Pancreas (tissue), 10 donors: ENCODE measurements around the gene TRAF7. TPM values are rescaled to one million over a fixed set of nuclear protein-coding genes. Genes with fewer than 3 reads are reported as not detected.
A peak's percentile ranks its signal among the peaks of the same experiment; 100 is the strongest.

Experiments
- ATAC-seq, 4 donors: fragments of 200-7000 bp; cut with Tn5 transposase; one replicate each; pipeline versions ENCODE4 v1.8.0 to v1.9.1; 2020; ENCODE audit warnings: mild to moderate bottlenecking in 4 of 4, moderate library complexity in 4 of 4
- DNase-seq, 6 donors: peaks; one replicate each; pipeline ENCODE4 v3.0.0-alpha.2; 2020
- FAIRE-seq: peaks from 2 replicates; lab custom pipeline; 2012; peaks lifted over from hg19 to GRCh38; lab: Jason Lieb, UNC
- H3K27ac ChIP-seq, 4 donors: fragments of 200-600 bp; sonication (generic); 1 replicate in 3 of 4; 2 replicates in 1 of 4; pipeline versions ENCODE4 v1.5.0 to v1.8.0; 2020
- H3K27me3 ChIP-seq, 4 donors: fragments of 200-600 bp; one replicate each; pipeline ENCODE4 v1.8.0; 2021
- H3K36me3 ChIP-seq, 3 donors: fragments of 200-600 bp; sonication (generic) in 1 of 3; one replicate each; pipeline versions ENCODE4 v1.5.0 to v1.8.0; 2020 to 2021
- H3K4me1 ChIP-seq, 3 donors: fragments of 200-600 bp; one replicate each; pipeline ENCODE4 v1.8.0; 2021
- H3K4me3 ChIP-seq, 4 donors: fragments of 200-600 bp; sonication (generic) in 2 of 4; one replicate each; pipeline versions ENCODE4 v1.5.0 to v1.8.0; 2020 to 2021
- H3K9me3 ChIP-seq, 4 donors: fragments of 200-600 bp; one replicate each; pipeline ENCODE4 v1.8.0; 2021
- WGBS, 2 donors: extraction: QIAGEN DNeasy Blood & Tissue Kit; methylation state at CpG; one replicate each; pipeline ENCODE4 v1.1.7; 2013; 5-methylcytosine and 5-hydroxymethylcytosine counted together
- intact Hi-C, 3 donors: fragments of 100-400 bp; cut with DNase I; formaldehyde crosslinking; loops; one replicate each; pipeline versions ENCODE4 v1.11.1 to v1.14.2; 2022
- polyA plus RNA-seq, 2 donors: library from polyadenylated mRNA; stranded (reverse); fragments of 200-250 nt; gene quantifications; one replicate each; pipeline ENCODE4 v1.2.3, GENCODE V29; 2013
- total RNA-seq, 6 donors: library from RNA; stranded (reverse); fragmentation: NEBNext Ultra II Directional in 4 of 6; extraction: Animal tissue kit (Norgen Biotek cat#: 25700) in 4 of 6; gene quantifications; one replicate each; pipeline versions ENCODE4 v1.2.1 to v1.2.4, GENCODE V29; 2021 to 2023
- TF ChIP-seq, protein P1 (sequence below), 4 donors: fragments of 200-600 bp; sonication (generic) in 3 of 4; IDR thresholded peaks; one replicate each; pipeline versions ENCODE4 v1.5.0 to v1.8.0; 2021; ENCODE audit warnings: antibody characterized with exemption in 4 of 4
- donor health status: healthy with polysubstance abuse.
- donor health status: DM: no; HTN: no; CAD: no; lungs with moderate emphysema.
- donor health status: DM: no; HTN: no; CAD: no.
- donor health status: control.
- donor health status: control.
- donor health status: Bipolar disorder and iron deficiency.
- donor health status: DM: yes; HTN: yes; CAD: no.
- donor health status: DM: no; HTN: no; CAD: no.
- donor health status: DM: no; HTN: no; CAD: no.
- donor health status: DM: yes; HTN: yes; CAD: no.

The TRAF7 gene
- total and polyA plus RNA-seq, 8 donors = 24.5 to 45.1 (median 34.5) TPM

DNA sequence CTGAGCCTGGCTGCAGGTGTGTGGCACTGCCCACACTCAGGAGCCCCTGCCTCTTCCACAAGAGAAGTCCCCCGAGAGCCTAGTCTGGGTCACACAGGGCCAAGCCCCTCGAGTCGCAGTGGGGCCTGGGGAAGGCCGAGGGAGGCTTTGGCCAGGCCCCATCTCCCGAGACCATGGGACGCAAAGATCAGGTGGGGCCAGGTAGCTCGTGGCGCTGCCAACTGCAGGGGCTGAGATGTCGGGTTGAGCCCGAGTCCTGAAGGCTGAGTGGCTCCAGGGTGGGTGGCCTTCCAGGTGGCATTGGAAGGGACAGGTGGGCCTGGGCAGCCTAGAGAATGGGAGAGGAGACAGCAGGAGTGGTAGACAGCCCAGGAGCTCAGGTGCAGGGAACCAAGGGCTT lies 6.3 kb downstream of the TRAF7 start:
- no peaks in the 10 kb centered on the region for H3K27me3 ChIP-seq
- H3K27ac ChIP-seq = no peak overlapping the region
- 92 to 98% methylated on average over 10 of the region's 10 CpGs for WGBS, 2 donors
- H3K4me3 ChIP-seq = no peak overlapping the region
- H3K4me1 ChIP-seq = peaks cover 7 to 14% (median 11%) of the 10 kb centered on the region in 3 donors
- no peaks in the 10 kb centered on the region for H3K9me3 ChIP-seq
- FAIRE-seq (no peak), ATAC-seq (no peak), DNase-seq (no peak)
- intact Hi-C loops = loop anchor here in 1 of 3 donors (2.0 kb wide), 1 partner anchor 15 kb away; no protein-coding TSS in a partner anchor
- no peaks in the 10 kb centered on the region for H3K36me3 ChIP-seq
- TF ChIP-seq, protein P1, sequence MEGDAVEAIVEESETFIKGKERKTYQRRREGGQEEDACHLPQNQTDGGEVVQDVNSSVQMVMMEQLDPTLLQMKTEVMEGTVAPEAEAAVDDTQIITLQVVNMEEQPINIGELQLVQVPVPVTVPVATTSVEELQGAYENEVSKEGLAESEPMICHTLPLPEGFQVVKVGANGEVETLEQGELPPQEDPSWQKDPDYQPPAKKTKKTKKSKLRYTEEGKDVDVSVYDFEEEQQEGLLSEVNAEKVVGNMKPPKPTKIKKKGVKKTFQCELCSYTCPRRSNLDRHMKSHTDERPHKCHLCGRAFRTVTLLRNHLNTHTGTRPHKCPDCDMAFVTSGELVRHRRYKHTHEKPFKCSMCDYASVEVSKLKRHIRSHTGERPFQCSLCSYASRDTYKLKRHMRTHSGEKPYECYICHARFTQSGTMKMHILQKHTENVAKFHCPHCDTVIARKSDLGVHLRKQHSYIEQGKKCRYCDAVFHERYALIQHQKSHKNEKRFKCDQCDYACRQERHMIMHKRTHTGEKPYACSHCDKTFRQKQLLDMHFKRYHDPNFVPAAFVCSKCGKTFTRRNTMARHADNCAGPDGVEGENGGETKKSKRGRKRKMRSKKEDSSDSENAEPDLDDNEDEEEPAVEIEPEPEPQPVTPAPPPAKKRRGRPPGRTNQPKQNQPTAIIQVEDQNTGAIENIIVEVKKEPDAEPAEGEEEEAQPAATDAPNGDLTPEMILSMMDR (IDR thresholded peaks at IDR 0.05) = no peak

GRCh38 chr16:2162676-2163118 lies 7.1 kb downstream of the TRAF7 start:
- no peak overlapping the region for H3K27ac ChIP-seq
- no peak for ATAC-seq
- no peaks in the 10 kb centered on the region for H3K27me3 ChIP-seq
- TF ChIP-seq, protein P1 (IDR thresholded peaks at IDR 0.05) = no peak
- H3K36me3 ChIP-seq = peaks cover 0 to 2% (median 0%) of the 10 kb centered on the region in 3 donors
- H3K4me1 ChIP-seq = peaks cover 0 to 6% (median 3%) of the 10 kb centered on the region in 3 donors
- no peaks in the 10 kb centered on the region for H3K9me3 ChIP-seq
- H3K4me3 ChIP-seq = no peak overlapping the region
- DNase-seq = no peak
- no peak for FAIRE-seq
- 91 to 93% methylated on average over 13 of the region's 13 CpGs for WGBS, 2 donors
- intact Hi-C loops = no loop called here

DNA sequence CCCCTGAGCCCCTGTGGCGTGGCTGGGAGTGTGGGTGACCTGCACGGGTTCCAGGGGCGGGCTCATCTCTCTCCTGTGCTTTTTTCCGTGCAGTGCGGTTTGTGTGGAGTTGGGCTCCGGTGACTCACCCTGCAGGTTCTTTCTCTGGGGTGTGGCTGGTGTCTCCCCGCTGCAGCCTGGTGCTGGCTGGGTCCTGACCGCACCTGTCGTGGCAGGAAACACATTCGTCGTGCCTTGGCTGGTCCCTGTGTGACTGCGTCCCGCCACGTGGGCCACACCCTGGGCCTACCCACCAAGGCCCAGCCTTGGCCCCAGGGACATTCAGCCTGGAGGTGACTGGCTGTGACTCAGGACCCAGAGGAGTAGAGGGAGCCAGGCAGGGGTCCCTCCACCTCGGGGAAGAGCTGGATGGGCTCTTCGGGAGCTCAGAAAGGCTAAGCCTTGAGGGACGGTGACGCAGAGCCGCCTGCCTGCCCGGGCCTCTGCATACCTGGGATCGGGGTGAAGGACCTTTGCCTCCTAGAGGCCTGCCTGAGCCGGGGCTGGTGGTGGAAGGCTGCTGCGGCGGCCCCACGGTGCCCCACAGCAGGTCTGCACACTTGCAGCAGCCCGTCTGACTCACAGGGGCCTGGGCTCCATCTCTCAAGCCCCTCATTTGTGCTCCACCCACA lies 7.8 kb downstream of the TRAF7 start:
- Histone ChIP-seq H3K36me3 (peaks cover 0 to 3% (median 0%) of the 10 kb centered on the region in 3 donors), H3K27me3 (no peaks in the 10 kb centered on the region), H3K9me3 (no peaks in the 10 kb centered on the region), H3K27ac (no peak overlapping the region), H3K4me1 (no peaks in the 10 kb centered on the region), H3K4me3 (no peak overlapping the region)
- no peak for FAIRE-seq
- peak in 2 of 4 donors; percentile 17 to 38 for ATAC-seq
- intact Hi-C loops = no loop called here
- DNase-seq = no peak
- WGBS, 2 donors = 92 to 96% methylated on average over 26 of the region's 26 CpGs
- TF ChIP-seq, protein P1 (IDR thresholded peaks at IDR 0.05) = no peak

DNA sequence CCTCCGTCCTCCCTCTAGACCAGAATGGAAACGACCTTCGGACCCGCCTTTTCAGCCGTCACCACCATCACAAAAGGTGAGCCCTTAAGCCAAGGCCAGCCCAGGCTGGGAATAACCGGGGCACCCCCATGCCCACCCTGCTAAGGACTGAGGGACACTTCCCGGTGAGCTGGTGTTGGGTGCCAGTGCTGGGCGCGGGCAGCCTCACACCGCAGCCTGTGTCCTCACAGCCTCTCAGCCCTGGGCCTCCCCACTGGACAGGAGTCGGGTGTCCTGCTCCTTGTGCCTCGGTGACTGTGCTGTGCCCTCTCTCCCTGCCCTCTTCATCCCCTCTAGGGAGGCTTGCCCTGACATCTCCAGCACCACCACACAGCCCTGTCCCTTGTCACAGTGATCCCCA lies 10.3 kb downstream of the TRAF7 start:
- WGBS, 2 donors = 92% methylated on average over 11 to 12 of the region's 12 CpGs
- TF ChIP-seq, protein P1 (IDR thresholded peaks at IDR 0.05) = no peak
- ATAC-seq (no peak), FAIRE-seq (no peak), DNase-seq (no peak)
- intact Hi-C loops = no loop called here
- no peaks in the 10 kb centered on the region for H3K27me3 ChIP-seq
- H3K27ac ChIP-seq = no peak overlapping the region
- no peaks in the 10 kb centered on the region for H3K4me1 ChIP-seq
- H3K4me3 ChIP-seq = no peak overlapping the region
- peaks cover 0 to 3% (median 0%) of the 10 kb centered on the region in 3 donors for H3K36me3 ChIP-seq
- H3K9me3 ChIP-seq = no peaks in the 10 kb centered on the region
